Measurements from ENCODE around the gene PTPRK. TPM values are rescaled to one million over a fixed set of nuclear protein-coding genes. Genes with fewer than 3 reads are reported as not detected.

Gene PTPRK
- total RNA-seq, 2 experiments from 2014 or later = not detected

DNA sequence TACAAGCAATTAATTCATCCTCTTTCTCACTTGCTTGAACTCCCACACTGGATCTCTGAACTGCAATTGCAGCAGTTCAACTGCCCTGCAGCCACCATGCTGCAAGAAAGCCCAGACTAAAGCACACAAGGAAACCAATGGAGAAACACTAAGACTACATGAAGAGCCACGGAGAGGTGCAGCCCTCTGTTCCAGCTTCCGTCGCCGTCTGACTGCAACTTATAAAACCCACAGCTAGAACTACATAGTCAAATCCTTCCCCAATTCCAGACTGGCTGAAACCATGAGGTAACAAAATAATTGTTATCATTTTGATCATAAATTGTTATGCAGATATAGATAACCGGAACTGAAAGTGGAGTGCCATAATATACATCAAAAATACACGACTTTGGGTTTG, 598.4 kb downstream of the PTPRK start:
- CTCF ChIA-PET (ENCODE audit: unreplicated experiment) = no interaction called here
- BruUV-seq (replicated peaks) = no TSS peak
- DNase-seq (ENCODE audit: low spot score) = no peak
- Histone ChIP-seq H3K79me2 (ENCODE audit: insufficient read depth, low read depth, low read length) (no peaks in the 10 kb centered on the region), H3K9me3 (ENCODE audit: low read length) (no peaks in the 10 kb centered on the region), H2AFZ (ENCODE audit: low read length) (no peak overlapping the region), H3K4me2 (ENCODE audit: low read length) (no peak overlapping the region), H3K9me2 (ENCODE audit: insufficient read depth, low read length) (no peaks in the 10 kb centered on the region), H4K20me1 (ENCODE audit: insufficient read depth, low read length) (no peaks in the 10 kb centered on the region), H3K36me3 (ENCODE audit: insufficient read depth, low read length) (no peaks in the 10 kb centered on the region), H3K4me3 (ENCODE audit: low read depth, low read length, poor library complexity, severe bottlenecking) (no peak overlapping the region), H3K4me1 (ENCODE audit: insufficient read depth, low read length, poor library complexity, severe bottlenecking) (no peaks in the 10 kb centered on the region), H3K27ac (ENCODE audit: low read depth, low read length, poor library complexity, severe bottlenecking) (no peak overlapping the region)
- POLR2A ChIA-PET = no interaction called here
- no peak for TF ChIP-seq EZH2phosphoT487 (IDR thresholded peaks at IDR 0.05; ENCODE audit: borderline replicate concordance, low read depth, low read length)
- TF ChIP-seq, protein P1, sequence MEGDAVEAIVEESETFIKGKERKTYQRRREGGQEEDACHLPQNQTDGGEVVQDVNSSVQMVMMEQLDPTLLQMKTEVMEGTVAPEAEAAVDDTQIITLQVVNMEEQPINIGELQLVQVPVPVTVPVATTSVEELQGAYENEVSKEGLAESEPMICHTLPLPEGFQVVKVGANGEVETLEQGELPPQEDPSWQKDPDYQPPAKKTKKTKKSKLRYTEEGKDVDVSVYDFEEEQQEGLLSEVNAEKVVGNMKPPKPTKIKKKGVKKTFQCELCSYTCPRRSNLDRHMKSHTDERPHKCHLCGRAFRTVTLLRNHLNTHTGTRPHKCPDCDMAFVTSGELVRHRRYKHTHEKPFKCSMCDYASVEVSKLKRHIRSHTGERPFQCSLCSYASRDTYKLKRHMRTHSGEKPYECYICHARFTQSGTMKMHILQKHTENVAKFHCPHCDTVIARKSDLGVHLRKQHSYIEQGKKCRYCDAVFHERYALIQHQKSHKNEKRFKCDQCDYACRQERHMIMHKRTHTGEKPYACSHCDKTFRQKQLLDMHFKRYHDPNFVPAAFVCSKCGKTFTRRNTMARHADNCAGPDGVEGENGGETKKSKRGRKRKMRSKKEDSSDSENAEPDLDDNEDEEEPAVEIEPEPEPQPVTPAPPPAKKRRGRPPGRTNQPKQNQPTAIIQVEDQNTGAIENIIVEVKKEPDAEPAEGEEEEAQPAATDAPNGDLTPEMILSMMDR (conservative IDR thresholded peaks at IDR 0.05; ENCODE audit: low read length) = no peak
- intact Hi-C loops (cut with micrococcal nuclease; ENCODE audit: unreplicated experiment) = no loop called here

DNA sequence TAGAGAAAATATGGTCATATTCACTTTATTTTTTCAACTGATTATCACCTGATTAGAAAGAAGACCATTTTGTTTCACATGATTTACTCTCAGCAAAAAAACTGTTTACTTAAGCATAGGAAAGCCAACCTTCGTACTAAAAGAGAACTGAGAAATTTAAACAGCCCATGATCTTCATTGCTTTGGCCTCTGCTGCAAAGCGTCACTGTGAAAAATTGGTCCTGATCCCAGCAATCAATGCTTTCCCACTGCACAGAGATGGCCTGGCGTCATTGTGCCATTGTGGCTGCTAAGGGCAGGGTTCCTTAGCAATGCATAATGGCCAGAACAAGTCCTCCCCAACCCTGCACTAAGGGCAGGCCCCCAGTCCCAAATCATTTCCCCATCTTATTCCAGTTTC, 599.6 kb downstream of the PTPRK start:
- H2AFZ ChIP-seq (ENCODE audit: low read length) = no peak overlapping the region
- H3K36me3 ChIP-seq (ENCODE audit: insufficient read depth, low read length) = no peaks in the 10 kb centered on the region
- H3K4me1 ChIP-seq (ENCODE audit: insufficient read depth, low read length, poor library complexity, severe bottlenecking) = no peaks in the 10 kb centered on the region
- intact Hi-C loops (cut with micrococcal nuclease; ENCODE audit: unreplicated experiment) = no loop called here
- no peaks in the 10 kb centered on the region for H3K9me3 ChIP-seq (ENCODE audit: low read length)
- POLR2A ChIA-PET = no interaction called here
- H4K20me1 ChIP-seq (ENCODE audit: insufficient read depth, low read length) = no peaks in the 10 kb centered on the region
- CTCF ChIA-PET (ENCODE audit: unreplicated experiment) = no interaction called here
- BruUV-seq (replicated peaks) = no TSS peak
- no peak overlapping the region for H3K4me2 ChIP-seq (ENCODE audit: low read length)
- DNase-seq (ENCODE audit: low spot score) = no peak
- TF ChIP-seq, protein P1 (conservative IDR thresholded peaks at IDR 0.05; ENCODE audit: low read length) = no peak
- no peak for TF ChIP-seq EZH2phosphoT487 (IDR thresholded peaks at IDR 0.05; ENCODE audit: borderline replicate concordance, low read depth, low read length)
- H3K27ac ChIP-seq (ENCODE audit: low read depth, low read length, poor library complexity, severe bottlenecking) = no peak overlapping the region
- no peaks in the 10 kb centered on the region for H3K9me2 ChIP-seq (ENCODE audit: insufficient read depth, low read length)
- no peaks in the 10 kb centered on the region for H3K79me2 ChIP-seq (ENCODE audit: insufficient read depth, low read depth, low read length)
- H3K4me3 ChIP-seq (ENCODE audit: low read depth, low read length, poor library complexity, severe bottlenecking) = no peak overlapping the region
